Central memory CD8-positive, alpha-beta T cell (primary cell): ENCODE results near the gene TARBP1.

Experiments used
- ATAC-seq: fragments of 150-1000 bp; cut with Tn5 transposase; replicated peaks from 2 replicates; pipeline ENCODE4 v1.10.0; 2022; ENCODE audit warnings: mild to moderate bottlenecking, moderate FRiP score, moderate number of reproducible peaks; ENCODE audit not compliant: poor library complexity, severe bottlenecking; ENCODE audit errors: extremely low read depth
- DNase-seq, 2 donors: peaks; one replicate each; pipeline ENCODE4 v3.0.0; 2021; ENCODE audit warnings: low spot score in 2 of 2
- H3K27ac Mint-ChIP-seq: one replicate; pipeline ENCODE4 v1.8.0; 2022; ENCODE audit warnings: low read depth, mild to moderate bottlenecking, moderate library complexity, mixed read lengths
- H3K27me3 Mint-ChIP-seq: one replicate; pipeline ENCODE4 v1.8.0; 2022; ENCODE audit warnings: mixed read lengths
- H3K36me3 Mint-ChIP-seq: one replicate; pipeline ENCODE4 v1.8.0; 2022; ENCODE audit warnings: mild to moderate bottlenecking, moderate library complexity, mixed read lengths; ENCODE audit not compliant: insufficient read depth
- H3K4me1 Mint-ChIP-seq: one replicate; pipeline ENCODE4 v1.8.0; 2022; ENCODE audit warnings: mixed read lengths
- H3K4me3 Mint-ChIP-seq: one replicate; pipeline ENCODE4 v1.8.0; 2022; ENCODE audit warnings: mild to moderate bottlenecking, moderate library complexity, mixed read lengths
- H3K9me3 Mint-ChIP-seq: one replicate; pipeline ENCODE4 v1.8.0; 2022; ENCODE audit warnings: mixed read lengths

The TARBP1 gene

GRCh38 chr1:234474375-234474774 lies 4.6 kb downstream of the TARBP1 start:
- H3K9me3 Mint-ChIP-seq, result no peaks in the 10 kb centered on the region
- peaks cover 10% of the 10 kb centered on the region for H3K36me3 Mint-ChIP-seq
- no peaks in the 10 kb centered on the region for H3K27me3 Mint-ChIP-seq
- ATAC-seq, result no peak
- H3K27ac Mint-ChIP-seq, result peak overlapping the region; percentile 70
- H3K4me1 Mint-ChIP-seq, result peaks cover 20% of the 10 kb centered on the region
- H3K4me3 Mint-ChIP-seq, result no peak overlapping the region
- no peak for DNase-seq

- Mint-ChIP-seq H3K4me1 (peaks cover 20% of the 10 kb centered on the region), H3K27ac (peak overlapping the region; percentile 70), H3K9me3 (no peaks in the 10 kb centered on the region), H3K27me3 (no peaks in the 10 kb centered on the region), H3K4me3 (no peak overlapping the region), H3K36me3 (peaks cover 10% of the 10 kb centered on the region)
- ATAC-seq (no peak), DNase-seq (no peak)
These were observed 5.9 kb downstream of the TARBP1 start for GRCh38 chr1:234473118-234473517.

GRCh38 chr1:234469376-234469775 lies 9.6 kb downstream of the TARBP1 start:
- Mint-ChIP-seq H3K27ac (no peak overlapping the region), H3K36me3 (peaks cover 10% of the 10 kb centered on the region), H3K27me3 (no peaks in the 10 kb centered on the region), H3K4me1 (peaks cover 6% of the 10 kb centered on the region), H3K4me3 (no peak overlapping the region), H3K9me3 (no peaks in the 10 kb centered on the region)
- DNase-seq (no peak), ATAC-seq (no peak)

GRCh38 chr1:234468580-234468979 lies 10.4 kb downstream of the TARBP1 start:
- Mint-ChIP-seq H3K27me3 (no peaks in the 10 kb centered on the region), H3K4me3 (no peak overlapping the region), H3K9me3 (no peaks in the 10 kb centered on the region), H3K4me1 (no peaks in the 10 kb centered on the region), H3K27ac (peak overlapping the region; percentile 33), H3K36me3 (peaks cover 10% of the 10 kb centered on the region)
- no peak for ATAC-seq
- no peak for DNase-seq

GRCh38 chr1:234467821-234468220 lies 11.2 kb downstream of the TARBP1 start:
- H3K36me3 Mint-ChIP-seq, result peaks cover 15% of the 10 kb centered on the region
- H3K9me3 Mint-ChIP-seq, result no peaks in the 10 kb centered on the region
- no peak overlapping the region for H3K4me3 Mint-ChIP-seq
- no peaks in the 10 kb centered on the region for H3K4me1 Mint-ChIP-seq
- no peak overlapping the region for H3K27ac Mint-ChIP-seq
- no peak for ATAC-seq
- no peak for DNase-seq
- no peaks in the 10 kb centered on the region for H3K27me3 Mint-ChIP-seq

GRCh38 chr1:234466945-234467344 lies 12.0 kb downstream of the TARBP1 start:
- peaks cover 15% of the 10 kb centered on the region for H3K36me3 Mint-ChIP-seq
- ATAC-seq (no peak), DNase-seq (no peak)
- no peaks in the 10 kb centered on the region for H3K27me3 Mint-ChIP-seq
- H3K27ac Mint-ChIP-seq, result no peak overlapping the region
- H3K9me3 Mint-ChIP-seq, result no peaks in the 10 kb centered on the region
- no peaks in the 10 kb centered on the region for H3K4me1 Mint-ChIP-seq
- no peak overlapping the region for H3K4me3 Mint-ChIP-seq

- no peak for ATAC-seq
- Mint-ChIP-seq H3K27me3 (no peaks in the 10 kb centered on the region), H3K9me3 (no peaks in the 10 kb centered on the region), H3K4me3 (no peak overlapping the region), H3K36me3 (peaks cover 9% of the 10 kb centered on the region), H3K27ac (no peak overlapping the region), H3K4me1 (no peaks in the 10 kb centered on the region)
- no peak for DNase-seq
These were observed 15.2 kb downstream of the TARBP1 start for GRCh38 chr1:234463749-234464148.

GRCh38 chr1:234460652-234461051 lies 18.3 kb downstream of the TARBP1 start:
- H3K9me3 Mint-ChIP-seq, result no peaks in the 10 kb centered on the region
- DNase-seq (no peak), ATAC-seq (no peak)
- no peaks in the 10 kb centered on the region for H3K4me1 Mint-ChIP-seq
- no peak overlapping the region for H3K27ac Mint-ChIP-seq
- H3K4me3 Mint-ChIP-seq, result no peak overlapping the region
- H3K36me3 Mint-ChIP-seq, result peaks cover 13% of the 10 kb centered on the region
- H3K27me3 Mint-ChIP-seq, result no peaks in the 10 kb centered on the region

- ATAC-seq, result no peak
- Mint-ChIP-seq H3K9me3 (no peaks in the 10 kb centered on the region), H3K4me1 (no peaks in the 10 kb centered on the region), H3K27me3 (no peaks in the 10 kb centered on the region), H3K4me3 (no peak overlapping the region), H3K36me3 (peaks cover 9% of the 10 kb centered on the region), H3K27ac (no peak overlapping the region)
- no peak for DNase-seq
These were observed 20.5 kb downstream of the TARBP1 start for GRCh38 chr1:234458352-234459017.

GRCh38 chr1:234454926-234455325 lies 24.1 kb downstream of the TARBP1 start:
- H3K4me3 Mint-ChIP-seq, result no peak overlapping the region
- ATAC-seq, result no peak
- DNase-seq, result no peak
- no peaks in the 10 kb centered on the region for H3K27me3 Mint-ChIP-seq
- H3K9me3 Mint-ChIP-seq, result no peaks in the 10 kb centered on the region
- peaks cover 9% of the 10 kb centered on the region for H3K36me3 Mint-ChIP-seq
- H3K27ac Mint-ChIP-seq, result no peak overlapping the region
- H3K4me1 Mint-ChIP-seq, result no peaks in the 10 kb centered on the region

GRCh38 chr1:234452406-234452965 lies 26.5 kb downstream of the TARBP1 start:
- Mint-ChIP-seq H3K27ac (no peak overlapping the region), H3K27me3 (no peaks in the 10 kb centered on the region), H3K4me3 (no peak overlapping the region), H3K9me3 (no peaks in the 10 kb centered on the region), H3K36me3 (peaks cover 20% of the 10 kb centered on the region), H3K4me1 (no peaks in the 10 kb centered on the region)
- ATAC-seq, result no peak
- no peak for DNase-seq

GRCh38 chr1:234440348-234440747 lies 38.6 kb downstream of the TARBP1 start:
- ATAC-seq, result no peak
- Mint-ChIP-seq H3K4me1 (peaks cover 5% of the 10 kb centered on the region), H3K27ac (no peak overlapping the region), H3K27me3 (no peaks in the 10 kb centered on the region), H3K36me3 (peaks cover 16% of the 10 kb centered on the region), H3K4me3 (no peak overlapping the region), H3K9me3 (no peaks in the 10 kb centered on the region)
- no peak for DNase-seq

GRCh38 chr1:234438579-234438978 lies 40.4 kb downstream of the TARBP1 start:
- peak overlapping the region; percentile 24 for H3K27ac Mint-ChIP-seq
- H3K4me3 Mint-ChIP-seq, result no peak overlapping the region
- H3K9me3 Mint-ChIP-seq, result no peaks in the 10 kb centered on the region

More at GRCh38 chr1:234438579-234438978, 40.4 kb downstream of the TARBP1 start:
- Mint-ChIP-seq H3K36me3 (peaks cover 14% of the 10 kb centered on the region), H3K27me3 (no peaks in the 10 kb centered on the region), H3K4me1 (peaks cover 5% of the 10 kb centered on the region)
- ATAC-seq (no peak), DNase-seq (no peak)
